Activated CD8-positive, alpha-beta memory T cell treated with anti-CD3 and anti-CD28 coated beads, Interleukin-2, amount 50 U/mL, for 1 hour (primary cell): ENCODE results near the gene ATXN7L1.

Source experiments
- DNase-seq: peaks from one replicate; pipeline ENCODE4 v3.0.0-alpha.2; 2020; ENCODE audit errors: extremely low read depth

Gene ATXN7L1

DNA sequence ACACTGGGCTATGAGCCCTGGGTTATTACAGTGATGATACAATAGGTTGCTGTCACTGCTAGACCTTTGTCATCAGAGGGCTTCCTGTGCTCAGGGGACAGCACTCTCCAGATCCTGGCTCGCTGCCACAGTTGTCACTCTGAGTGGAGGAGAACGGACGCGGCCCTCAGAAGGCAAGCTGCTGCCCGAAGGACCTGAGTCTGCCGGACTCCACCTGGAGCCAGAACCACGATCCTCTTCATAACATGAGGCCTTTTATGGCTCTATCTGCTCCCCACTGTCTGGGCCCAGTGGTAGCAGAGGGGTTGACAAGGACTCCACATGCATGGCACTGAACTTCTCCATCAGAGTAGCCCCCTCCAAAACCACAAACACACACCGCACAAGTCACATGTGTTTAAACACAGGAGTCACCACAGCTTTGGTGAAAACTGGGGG lies 200.4 kb downstream of the ATXN7L1 start:
- peak; percentile 63 for DNase-seq

DNA sequence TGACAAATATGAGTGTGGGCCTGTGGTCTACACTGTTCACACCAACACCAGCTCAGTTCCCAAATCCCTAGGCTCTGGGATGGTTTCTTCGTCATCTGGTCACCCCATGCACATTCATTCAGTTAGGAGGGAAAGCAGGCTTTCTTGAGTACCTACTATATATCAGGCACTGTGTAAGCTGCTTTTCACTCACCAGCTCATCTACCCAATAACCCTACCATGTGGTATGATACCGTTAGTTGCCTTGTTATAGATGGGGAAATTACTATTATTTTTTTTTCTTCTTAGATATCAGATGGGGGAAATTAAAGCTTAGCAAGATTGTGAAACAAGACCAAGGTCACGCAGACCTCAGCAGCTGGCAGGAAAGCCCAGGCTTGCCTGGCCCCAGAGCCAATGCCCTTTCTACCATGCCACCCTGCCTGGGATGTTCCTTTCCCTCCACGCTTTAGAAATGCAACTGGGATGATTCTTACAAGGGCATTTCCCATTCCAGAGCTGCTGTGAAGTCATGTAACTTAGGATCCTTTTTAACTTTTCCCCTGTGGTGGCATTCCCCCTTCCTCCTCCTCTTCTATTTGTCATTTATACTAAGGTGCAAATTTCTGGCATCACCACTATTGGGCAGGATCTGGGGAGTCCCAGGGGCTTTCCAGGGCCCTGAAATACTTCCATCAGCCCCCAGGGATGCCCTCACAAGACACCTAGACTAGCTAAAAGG lies 202.0 kb downstream of the ATXN7L1 start:
- no peak for DNase-seq

DNA sequence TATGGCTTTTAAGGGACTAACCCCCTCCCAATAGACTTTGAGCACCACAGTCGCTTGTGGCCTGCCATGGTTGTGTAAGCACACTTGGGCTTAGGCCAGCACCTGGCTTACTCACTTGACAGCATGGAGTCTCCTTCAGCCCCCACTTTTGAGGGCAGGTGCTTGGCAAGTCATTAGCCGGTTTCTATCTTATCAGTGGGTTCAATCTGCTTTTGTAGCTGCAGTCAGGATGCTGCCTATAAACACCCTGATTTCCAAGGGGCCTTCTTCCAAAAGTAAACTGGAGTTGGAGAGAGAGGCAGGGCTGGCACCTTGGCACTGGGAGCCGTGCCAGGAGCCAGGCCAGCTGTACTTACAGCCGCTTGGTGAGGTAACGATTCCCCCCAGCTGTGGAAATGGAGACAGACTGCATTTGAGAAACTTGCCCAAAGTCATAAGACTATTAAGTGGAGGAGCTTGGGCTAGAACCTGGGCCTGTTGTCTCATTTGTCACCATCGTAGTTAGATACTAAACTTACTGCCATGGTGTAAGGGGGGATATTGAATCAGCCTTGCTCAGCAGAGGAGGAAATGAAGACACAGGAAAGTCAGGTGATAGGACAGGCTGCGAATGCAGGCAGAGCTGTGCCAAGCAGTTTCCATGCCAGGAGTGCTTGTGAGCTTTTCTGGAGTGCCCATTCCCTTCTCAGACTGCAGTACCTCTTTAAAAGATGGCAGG lies 202.9 kb downstream of the ATXN7L1 start:
- DNase-seq = no peak

DNA sequence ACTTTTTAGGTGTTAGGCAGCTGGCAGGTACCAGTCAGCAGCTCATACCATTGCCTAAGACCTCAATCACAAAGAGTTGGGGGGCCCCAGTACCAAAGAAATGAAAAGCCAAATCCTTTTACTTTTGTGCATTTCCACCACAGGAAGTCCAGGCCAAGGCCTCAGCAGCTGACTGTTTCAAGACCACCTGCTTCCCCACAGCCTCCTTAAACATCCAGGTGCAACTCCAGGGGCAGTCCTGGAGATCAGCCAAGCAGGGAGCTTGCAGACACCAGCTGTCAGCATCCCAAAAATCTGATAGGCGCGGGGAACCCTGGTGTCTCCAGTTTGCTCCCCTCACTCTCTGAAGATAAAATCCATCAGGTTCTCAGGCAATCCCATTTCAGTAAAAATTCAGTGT lies 203.6 kb downstream of the ATXN7L1 start:
- no peak for DNase-seq

DNA sequence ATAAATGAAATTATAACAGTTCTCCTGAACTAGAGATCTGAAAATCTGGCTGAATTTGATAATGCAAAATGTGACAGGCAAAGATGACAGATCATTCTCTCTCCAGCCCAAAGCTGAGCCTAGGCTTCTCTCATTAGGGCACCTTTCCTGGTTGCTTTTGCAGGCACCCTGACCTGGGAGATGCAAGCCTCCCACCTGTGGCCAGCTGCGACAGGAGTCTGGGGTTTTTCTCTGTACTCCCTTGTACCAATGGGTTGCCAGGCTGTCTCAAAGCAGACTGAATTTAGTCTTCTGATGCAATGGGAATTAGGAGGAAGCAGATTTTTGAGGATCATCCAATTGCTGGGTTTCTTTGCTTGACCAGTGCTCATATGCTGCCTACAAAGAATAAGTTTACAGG lies 210.1 kb downstream of the ATXN7L1 start:
- no peak for DNase-seq

DNA sequence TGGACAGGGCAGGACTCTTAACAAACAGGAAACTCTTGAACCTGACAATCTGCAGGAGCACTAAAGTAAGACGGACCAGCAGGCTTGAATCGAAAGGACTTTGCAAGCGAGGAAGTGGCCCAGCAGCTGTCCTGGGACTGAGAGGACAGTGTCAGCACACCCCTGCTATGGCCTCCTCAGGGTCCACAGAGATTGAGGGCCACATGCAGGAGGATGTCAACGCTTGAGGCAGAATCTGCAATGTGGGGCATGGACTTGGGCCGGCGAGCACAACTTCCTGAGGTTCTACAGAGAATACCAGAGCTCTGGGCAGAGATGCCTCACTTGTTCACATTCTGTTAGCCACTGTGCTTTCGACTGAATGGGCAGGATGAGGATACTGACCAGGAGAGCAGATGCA lies 210.7 kb downstream of the ATXN7L1 start:
- DNase-seq = no peak

DNA sequence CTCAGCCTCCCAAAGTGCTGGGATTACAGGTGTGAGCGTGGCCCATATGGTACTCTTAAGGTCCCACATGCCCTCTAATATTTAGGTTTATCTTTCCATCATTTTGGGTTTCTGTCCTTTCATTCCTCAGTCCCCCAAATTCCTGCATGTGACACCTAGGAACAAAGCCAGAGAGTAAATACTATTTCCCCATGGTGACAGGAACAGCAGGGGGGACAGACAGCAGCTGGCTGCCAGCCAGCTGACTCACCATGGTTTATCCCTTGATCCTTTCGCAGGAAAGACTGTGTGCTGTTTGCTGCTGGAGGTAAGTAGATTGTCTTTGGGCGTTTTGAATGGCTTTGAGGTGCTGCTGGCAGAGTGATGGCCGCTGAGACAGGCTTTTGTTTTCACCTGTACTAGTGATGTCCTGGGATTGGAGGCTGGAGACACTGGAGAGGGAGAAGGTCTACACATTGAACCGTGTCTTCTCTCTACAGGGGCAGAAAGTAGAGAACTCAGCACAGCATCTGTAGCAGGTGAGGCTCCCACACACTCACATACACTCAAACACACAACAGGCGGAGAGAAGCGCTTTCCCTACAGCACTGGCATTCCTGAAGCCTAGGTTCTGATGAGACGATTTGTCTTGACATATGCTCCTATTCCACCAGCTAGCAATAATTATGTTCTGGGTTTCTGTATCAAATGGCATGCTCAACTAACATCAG lies 211.4 kb downstream of the ATXN7L1 start:
- DNase-seq = no peak

DNA sequence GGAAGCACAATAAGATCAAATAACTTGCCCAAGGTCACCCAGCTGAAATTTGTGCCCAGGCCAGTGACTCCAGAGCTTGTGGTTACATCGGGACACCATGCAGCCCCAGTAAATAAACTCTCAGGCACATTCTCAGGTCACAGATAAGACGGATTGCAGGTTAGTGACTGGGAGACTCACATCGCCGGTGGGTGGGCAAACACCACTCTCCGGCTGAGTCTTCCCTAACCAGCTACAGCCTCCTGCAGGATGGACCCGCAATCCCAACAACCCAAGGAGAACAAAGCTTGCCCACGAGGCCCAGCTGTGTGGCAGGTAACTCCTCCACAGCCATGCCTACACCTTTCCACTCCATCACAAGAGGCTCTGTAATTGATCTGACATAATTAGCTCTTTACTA lies 213.4 kb downstream of the ATXN7L1 start:
- no peak for DNase-seq

DNA sequence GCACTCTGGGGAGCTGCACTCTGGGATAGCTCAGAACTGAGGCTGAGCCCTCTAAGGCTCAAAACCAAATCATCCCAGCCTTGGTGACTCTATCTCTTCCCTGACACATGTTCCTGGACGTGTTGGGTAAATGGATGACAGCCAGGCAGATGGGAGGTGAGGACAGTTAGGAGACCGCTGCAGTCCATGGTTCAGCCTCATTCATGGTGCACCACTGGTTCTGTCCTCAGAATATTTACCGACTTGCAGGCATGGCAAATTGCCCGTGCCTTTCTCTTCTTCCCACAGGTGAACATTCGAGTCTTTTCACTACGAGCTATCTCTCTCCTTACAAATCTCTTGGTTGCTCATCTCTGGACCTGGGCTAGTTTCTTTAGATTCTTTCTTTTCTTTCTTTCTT lies 214.8 kb downstream of the ATXN7L1 start:
- DNase-seq = no peak

DNA sequence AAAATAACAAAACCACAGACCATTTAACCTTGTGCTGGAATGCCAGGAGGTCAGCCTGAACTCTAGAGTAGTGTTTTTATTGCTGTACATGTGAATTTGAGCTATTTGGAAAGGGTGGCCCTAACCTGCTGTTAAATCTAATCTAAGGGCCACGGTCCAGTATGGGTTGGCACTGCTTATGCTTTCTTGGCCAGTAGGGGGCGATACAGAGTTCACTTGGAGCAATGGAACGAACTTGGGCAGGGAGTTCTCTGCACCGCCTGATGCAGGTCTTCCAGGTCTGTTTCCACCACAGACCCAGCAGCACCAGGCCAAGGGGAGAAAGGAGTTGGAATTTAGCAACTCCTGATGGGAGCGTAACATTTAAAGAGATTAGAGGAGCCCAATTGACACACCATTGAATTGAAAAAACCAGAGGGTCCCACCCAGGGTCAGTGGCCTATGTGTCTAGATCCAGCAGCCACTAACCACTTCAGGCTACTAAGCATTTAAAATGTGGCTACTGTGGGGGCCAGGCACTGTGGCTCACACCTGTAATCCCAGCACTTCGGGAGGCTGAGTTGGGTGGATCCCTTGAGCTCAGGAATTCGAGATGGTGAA lies 219.4 kb downstream of the ATXN7L1 start:
- peak; percentile 44 for DNase-seq

DNA sequence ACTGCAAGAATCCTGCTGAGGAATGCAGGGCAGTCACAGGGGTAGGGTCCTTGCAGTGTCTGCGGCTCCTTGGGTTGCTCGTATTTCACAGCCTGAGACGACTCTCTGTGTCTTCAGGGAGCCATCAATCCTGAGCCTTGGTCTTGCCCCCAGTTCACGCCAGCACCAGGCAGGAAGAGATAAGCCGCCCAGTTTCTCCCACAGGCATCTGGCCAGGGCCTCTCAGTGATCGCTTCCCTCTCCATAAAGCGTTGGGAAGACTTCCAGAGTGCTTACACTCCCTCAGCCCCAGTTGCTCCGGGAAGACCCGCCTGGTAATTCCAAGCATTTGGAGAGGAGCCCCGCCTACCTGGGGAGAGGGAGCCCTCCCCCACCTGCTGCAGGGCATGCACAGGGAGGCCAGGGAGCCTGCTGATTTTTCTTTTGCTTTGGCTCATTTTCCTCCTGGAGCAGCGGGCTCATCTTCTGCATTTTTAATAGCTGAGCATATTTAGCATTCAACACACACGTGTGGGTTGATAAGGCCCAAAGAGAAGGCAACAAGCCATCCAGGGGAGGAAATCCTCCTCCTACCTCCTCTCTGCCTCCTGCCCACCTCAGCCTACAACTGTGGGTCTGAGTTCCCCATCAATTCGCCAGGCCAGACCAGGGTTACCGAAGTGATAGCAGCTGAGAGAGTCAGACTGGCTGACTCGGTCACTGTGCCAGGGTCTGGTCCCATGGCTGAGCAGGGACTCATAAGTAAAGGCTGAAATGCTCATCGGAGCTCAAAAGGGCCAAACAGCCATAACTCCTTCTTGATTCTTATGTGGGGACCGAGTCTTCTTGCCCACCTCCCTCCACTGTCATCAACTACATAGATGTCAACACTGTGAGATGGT lies 220.7 kb downstream of the ATXN7L1 start:
- no peak for DNase-seq

DNA sequence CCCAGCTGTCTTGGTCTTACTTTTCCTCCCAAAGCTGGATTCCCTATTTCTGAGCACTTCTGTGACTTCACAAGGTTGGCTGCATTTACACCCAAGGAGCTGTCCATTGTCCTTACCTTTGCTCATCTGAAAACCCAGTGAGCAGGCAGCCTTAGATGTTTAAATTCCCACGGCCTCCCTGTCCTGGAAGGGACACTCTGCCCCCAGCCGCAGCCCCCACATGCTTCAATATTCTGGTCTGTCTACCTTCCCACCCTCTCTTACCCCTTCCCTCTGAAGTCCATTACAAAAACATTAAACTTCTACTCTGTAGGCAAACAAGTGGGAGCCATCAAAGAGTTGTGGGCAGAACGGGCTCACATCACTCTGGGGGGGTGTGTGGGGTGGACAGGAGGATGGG lies 221.3 kb downstream of the ATXN7L1 start:
- no peak for DNase-seq

DNA sequence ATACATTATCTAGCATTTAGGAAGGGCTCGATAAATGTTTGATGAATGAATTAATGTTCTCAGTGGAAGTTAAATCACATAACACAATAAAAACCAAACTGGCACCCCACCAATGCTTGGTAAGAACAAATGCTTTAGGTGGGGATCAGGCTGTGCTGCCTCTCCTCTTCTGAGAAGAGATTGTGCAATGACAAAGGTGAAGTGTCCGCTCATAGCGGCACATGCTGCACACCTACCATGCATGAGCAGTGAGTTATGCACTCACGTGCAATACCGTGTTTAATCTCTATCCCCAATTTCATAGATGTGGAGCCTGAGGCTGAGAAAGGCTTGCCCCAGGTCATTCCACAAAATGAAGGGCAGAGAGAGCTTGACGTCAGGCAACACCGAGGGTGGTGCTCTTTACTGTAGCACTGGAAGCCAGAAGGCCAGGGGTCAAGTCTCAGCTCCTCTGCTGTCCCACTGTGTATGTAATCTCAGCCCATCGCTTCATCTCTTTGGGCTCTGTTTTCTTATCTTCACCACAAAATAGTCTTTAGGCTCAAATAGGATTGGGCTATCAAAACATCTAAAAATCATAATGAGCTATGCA lies 222.2 kb downstream of the ATXN7L1 start:
- no peak for DNase-seq

DNA sequence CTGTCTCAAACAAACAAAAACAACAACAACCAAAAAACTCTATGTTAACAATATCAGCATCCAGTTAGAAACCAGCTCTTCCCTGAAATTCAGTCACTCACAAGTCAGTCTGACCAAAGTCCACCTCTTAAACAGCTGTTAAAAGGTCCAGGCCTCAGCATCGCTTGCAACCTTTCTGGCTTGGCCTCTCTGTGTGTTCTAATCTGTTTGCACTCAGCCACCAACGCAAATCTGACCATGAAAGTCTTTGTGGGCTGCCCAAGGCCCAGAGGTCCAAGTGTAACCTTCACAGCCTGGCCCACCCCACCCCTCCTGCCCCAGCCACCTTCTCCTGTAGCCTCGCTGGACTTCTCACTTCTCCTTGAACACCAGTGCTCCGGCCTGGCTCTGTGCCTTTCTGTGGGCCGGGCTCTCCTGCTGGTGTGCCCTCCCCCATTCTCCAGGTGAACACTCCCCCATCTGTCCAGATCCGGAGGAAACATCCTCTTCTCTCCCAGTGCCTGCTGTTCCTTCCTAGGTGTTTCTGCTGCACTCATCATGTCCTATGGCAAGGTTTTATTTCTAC lies 222.9 kb downstream of the ATXN7L1 start:
- DNase-seq = no peak

DNA sequence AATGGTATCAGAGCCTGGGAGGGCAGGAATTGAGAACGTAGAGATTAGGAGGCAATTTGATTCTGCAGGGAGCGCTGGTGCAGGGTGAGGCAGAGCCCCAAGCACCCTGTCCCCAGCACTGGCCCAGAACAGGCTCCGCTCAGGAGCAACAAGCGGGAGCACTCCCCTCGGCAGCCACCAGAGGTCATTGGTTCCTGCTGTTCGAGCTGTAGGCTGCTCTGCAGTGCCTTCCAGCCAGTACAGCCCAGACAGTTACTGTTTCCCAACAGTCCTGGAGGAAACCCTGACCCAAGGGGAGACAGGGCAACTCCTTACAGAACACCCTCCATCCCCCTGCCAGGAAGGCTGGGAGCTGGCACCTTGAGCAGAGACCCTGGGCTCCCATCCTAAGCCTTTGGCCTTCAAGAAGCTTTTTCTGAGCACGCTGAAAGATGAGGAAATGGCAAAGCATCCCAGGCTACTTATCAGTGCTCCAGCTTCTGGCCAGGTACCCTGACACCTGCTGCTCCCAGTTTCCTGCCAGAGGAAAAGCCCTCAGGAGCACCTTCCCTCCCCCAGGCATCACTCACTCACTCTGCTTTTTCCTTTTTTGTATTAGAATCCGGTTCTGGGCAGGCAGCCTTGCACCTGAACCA lies 223.9 kb downstream of the ATXN7L1 start:
- DNase-seq = peak; percentile 19

DNA sequence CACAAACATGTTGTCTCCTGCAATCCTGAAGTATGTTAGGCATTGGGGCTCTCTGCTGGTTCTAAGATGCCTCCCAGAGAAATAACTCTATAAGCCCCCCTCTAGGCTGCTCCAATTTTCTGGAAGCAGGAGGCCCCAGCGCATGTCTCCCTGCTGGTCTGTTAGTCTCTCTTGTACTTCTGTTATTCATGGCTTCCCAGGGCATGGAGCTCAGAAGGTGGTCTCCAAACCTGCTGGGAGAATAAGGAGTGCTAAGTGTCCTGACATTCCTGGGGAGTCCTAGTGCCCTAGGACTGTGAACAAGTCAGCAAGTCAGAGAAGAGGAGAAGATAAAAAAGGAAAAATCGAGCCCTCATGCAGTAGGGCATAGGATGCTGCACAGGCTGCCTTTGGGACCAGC lies 224.6 kb downstream of the ATXN7L1 start:
- DNase-seq = no peak

DNA sequence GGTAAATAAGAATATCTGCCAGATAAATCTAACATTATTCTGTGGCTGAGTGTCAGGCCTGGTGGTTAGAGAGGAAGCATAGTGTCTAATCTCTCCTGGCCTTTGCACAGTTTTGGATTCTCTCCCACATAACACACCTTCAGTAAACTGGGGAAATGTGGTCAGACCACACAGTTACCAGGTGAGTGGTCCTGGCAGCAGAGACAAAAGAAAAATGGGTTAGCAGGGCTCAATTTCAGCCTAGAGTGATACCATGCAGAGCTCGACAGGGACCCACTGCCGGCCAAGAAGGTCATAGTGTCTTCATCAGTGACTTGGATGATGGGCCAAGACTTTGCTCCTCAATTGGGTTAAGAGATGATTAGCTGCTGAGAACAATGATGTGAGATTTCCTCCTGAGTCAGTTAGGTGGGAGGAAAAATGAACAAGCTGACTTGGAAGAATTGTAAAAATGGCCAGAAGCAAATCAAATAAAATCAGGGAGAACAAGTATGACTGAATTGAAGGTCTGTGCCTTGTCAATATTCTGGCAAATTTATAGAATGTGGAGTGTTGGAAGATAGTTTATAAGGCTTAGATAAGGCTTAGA lies 225.9 kb downstream of the ATXN7L1 start:
- DNase-seq = no peak

DNA sequence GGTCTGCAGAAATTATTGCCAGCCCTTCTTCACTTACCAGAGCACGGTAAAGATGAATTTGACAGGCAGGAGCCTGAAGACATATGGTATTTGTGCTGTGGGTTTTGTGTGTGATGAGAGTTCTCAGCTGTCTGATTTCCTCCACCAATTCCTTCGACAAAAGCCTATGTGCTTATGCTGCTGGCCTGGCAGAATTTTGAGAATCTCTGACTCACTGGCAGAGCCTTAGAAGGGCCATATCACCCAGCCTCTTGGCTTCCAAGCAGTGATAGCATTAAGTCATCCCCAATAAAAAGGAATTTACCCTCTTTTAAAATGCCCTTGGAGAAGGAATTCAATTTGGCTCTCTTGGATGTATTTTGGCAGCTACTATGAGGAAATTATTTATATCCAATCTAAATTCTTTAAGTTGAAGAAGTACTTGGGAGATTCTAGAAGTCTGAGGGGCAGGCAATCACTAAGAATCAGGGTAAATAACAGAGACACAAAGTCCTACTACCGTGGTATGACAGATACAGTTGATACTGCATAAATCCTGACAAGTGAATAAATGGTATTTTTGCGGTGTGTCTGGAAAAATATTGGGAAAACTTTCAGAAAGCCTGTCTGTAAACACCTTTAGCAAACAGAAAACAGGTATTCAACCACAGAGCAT lies 226.5 kb downstream of the ATXN7L1 start:
- no peak for DNase-seq
